Fibroblast of mammary gland (primary cell): ENCODE measurements around the gene PTPRD.

Experiments used
- DNase-seq: peaks from one replicate; pipeline ENCODE4 v3.0.0-alpha.2; 2010; ENCODE audit warnings: low read depth
- H3K4me3 ChIP-seq: 2 replicates; pipeline ENCODE4 v1.5.1; 2011; ENCODE audit warnings: low read depth, mild to moderate bottlenecking, low read length, moderate library complexity; ENCODE audit not compliant: control insufficient read depth
- TF ChIP-seq, protein P1 (sequence below): conservative IDR thresholded peaks from 2 replicates; pipeline ENCODE4 v1.5.1; 2011; ENCODE audit warnings: low read depth, low read length, inconsistent platforms; ENCODE audit not compliant: control insufficient read depth, insufficient read depth

PTPRD gene

DNA sequence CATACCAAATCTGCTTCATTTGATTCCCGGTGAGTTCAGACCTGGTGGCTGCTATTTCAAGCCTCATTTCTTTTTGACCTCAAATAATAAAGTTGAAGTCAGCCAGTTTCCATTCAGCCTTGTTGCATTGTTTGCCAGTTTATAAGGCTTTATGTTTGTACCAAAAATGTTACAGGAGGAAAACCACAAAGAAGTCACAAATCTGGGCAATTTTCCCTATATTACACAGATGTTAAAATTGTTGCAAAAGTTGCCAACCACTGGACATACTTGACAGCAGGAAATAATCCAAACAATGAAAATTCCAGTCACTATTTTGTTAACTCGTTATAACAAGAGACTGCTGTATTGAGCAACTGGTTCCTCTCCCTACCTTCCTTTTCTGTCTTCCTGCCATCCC is 1488.2 kb downstream of the PTPRD start:
- peak; percentile 4 for DNase-seq
- H3K4me3 ChIP-seq, result no peak overlapping the region
- TF ChIP-seq, protein P1, sequence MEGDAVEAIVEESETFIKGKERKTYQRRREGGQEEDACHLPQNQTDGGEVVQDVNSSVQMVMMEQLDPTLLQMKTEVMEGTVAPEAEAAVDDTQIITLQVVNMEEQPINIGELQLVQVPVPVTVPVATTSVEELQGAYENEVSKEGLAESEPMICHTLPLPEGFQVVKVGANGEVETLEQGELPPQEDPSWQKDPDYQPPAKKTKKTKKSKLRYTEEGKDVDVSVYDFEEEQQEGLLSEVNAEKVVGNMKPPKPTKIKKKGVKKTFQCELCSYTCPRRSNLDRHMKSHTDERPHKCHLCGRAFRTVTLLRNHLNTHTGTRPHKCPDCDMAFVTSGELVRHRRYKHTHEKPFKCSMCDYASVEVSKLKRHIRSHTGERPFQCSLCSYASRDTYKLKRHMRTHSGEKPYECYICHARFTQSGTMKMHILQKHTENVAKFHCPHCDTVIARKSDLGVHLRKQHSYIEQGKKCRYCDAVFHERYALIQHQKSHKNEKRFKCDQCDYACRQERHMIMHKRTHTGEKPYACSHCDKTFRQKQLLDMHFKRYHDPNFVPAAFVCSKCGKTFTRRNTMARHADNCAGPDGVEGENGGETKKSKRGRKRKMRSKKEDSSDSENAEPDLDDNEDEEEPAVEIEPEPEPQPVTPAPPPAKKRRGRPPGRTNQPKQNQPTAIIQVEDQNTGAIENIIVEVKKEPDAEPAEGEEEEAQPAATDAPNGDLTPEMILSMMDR, result no peak

DNA sequence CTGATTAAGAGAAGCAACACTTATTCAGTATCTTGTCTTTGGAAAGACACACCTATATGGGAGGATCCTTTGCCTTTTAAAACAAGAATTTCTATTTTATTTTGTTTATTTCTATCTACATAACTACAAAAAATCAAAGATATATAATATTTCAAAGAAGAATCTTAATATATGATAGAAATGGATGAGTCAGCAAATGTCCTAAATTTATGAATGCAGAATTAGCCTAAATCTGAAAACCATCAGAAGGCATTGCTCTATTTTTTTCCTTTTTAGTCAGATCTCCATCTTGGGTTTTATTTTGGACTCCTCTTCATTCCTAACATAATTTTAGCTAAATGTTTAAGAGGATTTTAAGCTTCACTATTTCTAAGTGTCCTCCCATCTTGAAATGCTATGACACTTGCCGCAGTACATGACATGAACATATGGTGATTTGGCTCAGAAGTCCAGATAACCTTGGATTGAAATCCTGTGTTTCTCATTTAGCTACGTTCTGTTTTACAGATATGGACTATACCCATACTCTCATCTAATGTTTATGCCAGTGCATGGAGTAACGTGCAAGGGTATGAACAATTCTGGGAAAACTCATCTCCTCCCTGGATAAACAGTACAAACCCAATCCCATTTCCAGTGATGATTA is 1490.4 kb downstream of the PTPRD start:
- no peak overlapping the region for H3K4me3 ChIP-seq
- no peak for DNase-seq
- TF ChIP-seq, protein P1, result no peak

DNA sequence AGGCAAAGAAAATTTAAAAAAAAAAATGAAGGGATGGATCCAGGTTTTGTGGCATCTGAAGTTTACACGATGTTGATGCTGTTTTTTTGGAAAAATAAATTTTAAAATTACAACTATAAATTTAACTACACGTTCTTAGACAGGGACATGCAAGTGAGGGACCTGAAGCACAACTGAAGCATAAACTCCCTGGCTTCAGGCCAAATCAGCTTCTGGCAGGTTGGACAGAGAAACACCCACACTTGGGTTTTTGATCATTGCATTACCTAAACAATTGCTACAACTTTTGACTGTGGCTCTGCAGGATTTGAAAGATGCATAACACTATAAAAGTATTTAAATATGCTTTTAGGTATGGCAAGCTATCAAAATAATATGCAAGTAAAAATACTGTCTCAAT is 1494.9 kb downstream of the PTPRD start:
- no peak for DNase-seq
- TF ChIP-seq, protein P1, result no peak
- no peak overlapping the region for H3K4me3 ChIP-seq

DNA sequence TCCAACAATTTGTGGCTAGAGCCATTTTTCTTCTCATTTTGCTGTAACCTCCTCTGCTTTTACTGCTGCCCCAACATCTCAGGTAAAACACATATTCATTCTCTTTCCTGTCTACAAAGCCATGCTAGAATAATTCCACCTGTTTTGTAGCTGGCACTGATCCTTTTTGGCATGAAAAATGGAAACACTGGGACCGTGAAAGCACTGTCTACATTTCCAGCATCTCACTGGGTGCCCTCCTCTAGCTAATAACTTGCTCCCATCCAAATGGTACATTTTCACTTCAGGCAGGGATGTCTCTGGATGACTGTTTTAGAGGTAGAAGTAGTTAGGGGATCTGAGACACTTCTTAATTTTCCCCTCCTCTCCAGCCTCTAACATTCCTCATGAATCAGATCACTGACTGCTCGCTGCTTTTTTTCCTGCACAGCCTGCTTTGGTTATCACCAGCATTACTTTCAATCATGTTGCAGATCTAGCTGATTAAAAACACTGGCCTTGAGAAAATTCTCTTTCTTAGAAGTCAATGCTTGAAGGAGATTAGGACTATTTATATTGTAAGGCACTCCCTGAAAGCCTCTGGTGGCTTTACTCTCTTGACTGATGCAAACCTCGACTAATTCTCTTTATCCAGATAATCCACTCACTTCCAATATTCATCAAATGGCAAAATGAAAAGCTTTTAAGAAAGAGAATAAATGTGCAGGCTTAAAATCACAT is 1500.6 kb downstream of the PTPRD start:
- no peak overlapping the region for H3K4me3 ChIP-seq

DNA sequence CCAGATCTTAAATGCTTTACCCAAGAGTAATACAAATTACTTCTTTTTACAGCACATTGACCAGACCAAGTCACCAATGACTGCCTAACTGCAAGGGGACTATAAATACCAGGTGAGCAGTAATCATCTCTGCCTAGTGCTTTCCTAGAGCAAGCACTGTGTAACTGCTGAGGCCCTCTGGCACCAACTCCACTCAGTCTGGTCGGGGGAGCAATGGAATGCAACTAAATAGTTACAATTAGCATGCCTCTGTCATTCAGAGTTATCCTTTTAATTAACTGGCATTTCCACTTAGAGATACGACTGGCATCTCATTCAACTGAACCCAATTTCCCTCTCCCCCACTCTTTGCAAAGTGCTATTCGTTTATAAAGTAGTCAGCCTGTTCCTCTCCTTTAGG is 1504.2 kb downstream of the PTPRD start:
- TF ChIP-seq, protein P1, result no peak
- H3K4me3 ChIP-seq, result no peak overlapping the region
- DNase-seq, result no peak

More for the DNA sequence above, 1500.6 kb downstream of the PTPRD start:
- TF ChIP-seq, protein P1, result no peak
- DNase-seq, result no peak

DNA sequence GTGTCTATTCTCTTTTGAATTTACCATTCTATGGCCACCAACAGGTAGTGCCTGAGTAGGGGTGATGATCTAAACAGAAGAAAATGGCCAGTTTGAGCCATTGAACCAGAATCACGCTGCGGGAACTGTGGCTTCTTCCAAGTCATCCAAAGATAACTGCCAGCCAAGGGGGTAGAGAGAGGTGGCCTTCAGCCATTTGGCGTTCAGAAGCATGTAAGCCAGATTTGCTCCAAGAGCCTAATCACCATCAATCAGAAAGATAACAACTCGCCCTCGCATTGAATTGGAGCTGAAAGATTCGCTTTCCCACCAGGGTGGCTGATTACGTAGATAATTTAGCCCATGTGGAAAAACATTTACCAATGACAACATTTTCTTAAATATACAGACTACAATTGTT is 1510.5 kb downstream of the PTPRD start:
- H3K4me3 ChIP-seq, result no peak overlapping the region
- no peak for DNase-seq
- TF ChIP-seq, protein P1, result no peak
